ENCODE data around the gene IRS2. TPM values are rescaled to one million over a fixed set of nuclear protein-coding genes. Genes with fewer than 3 reads are reported as not detected.

Gene IRS2
- total RNA-seq, 2 experiments from 2014 or later: 0.63 to 2.7 TPM

GRCh38 chr13:109759609-109760008 is 26.8 kb downstream of the IRS2 start:
- DNase-seq (ENCODE audit: low spot score): no peak
- intact Hi-C loops (cut with micrococcal nuclease; ENCODE audit: unreplicated experiment): no loop called here
- BruUV-seq (replicated peaks): no TSS peak
- Histone ChIP-seq H2AFZ (ENCODE audit: low read length) (no peak overlapping the region), H3K9me2 (ENCODE audit: insufficient read depth, low read length) (no peaks in the 10 kb centered on the region), H3K27ac (ENCODE audit: low read depth, low read length, poor library complexity, severe bottlenecking) (no peak overlapping the region), H3K4me1 (ENCODE audit: insufficient read depth, low read length, poor library complexity, severe bottlenecking) (no peaks in the 10 kb centered on the region), H3K9me3 (ENCODE audit: low read length) (no peaks in the 10 kb centered on the region), H3K36me3 (ENCODE audit: insufficient read depth, low read length) (no peaks in the 10 kb centered on the region), H3K4me3 (ENCODE audit: low read depth, low read length, poor library complexity, severe bottlenecking) (no peak overlapping the region), H3K4me2 (ENCODE audit: low read length) (no peak overlapping the region), H4K20me1 (ENCODE audit: insufficient read depth, low read length) (no peaks in the 10 kb centered on the region), H3K79me2 (ENCODE audit: insufficient read depth, low read depth, low read length) (no peaks in the 10 kb centered on the region)
- CTCF ChIA-PET (ENCODE audit: unreplicated experiment): no interaction called here
- POLR2A ChIA-PET: no interaction called here
- TF ChIP-seq EZH2phosphoT487 (IDR thresholded peaks at IDR 0.05; ENCODE audit: borderline replicate concordance, low read depth, low read length) (no peak), CTCF (conservative IDR thresholded peaks at IDR 0.05; ENCODE audit: low read length) (no peak)

GRCh38 chr13:109758937-109759480 is 27.4 kb downstream of the IRS2 start:
- no peak overlapping the region for H3K4me3 ChIP-seq (ENCODE audit: low read depth, low read length, poor library complexity, severe bottlenecking)
- H4K20me1 ChIP-seq (ENCODE audit: insufficient read depth, low read length): no peaks in the 10 kb centered on the region
- H3K27ac ChIP-seq (ENCODE audit: low read depth, low read length, poor library complexity, severe bottlenecking): no peak overlapping the region
- H3K9me2 ChIP-seq (ENCODE audit: insufficient read depth, low read length): no peaks in the 10 kb centered on the region
- CTCF ChIA-PET (ENCODE audit: unreplicated experiment): no interaction called here
- no peaks in the 10 kb centered on the region for H3K36me3 ChIP-seq (ENCODE audit: insufficient read depth, low read length)
- POLR2A ChIA-PET: no interaction called here
- H3K4me1 ChIP-seq (ENCODE audit: insufficient read depth, low read length, poor library complexity, severe bottlenecking): no peaks in the 10 kb centered on the region
- no peak overlapping the region for H2AFZ ChIP-seq (ENCODE audit: low read length)
- H3K79me2 ChIP-seq (ENCODE audit: insufficient read depth, low read depth, low read length): no peaks in the 10 kb centered on the region
- intact Hi-C loops (cut with micrococcal nuclease; ENCODE audit: unreplicated experiment): no loop called here
- BruUV-seq (replicated peaks): no TSS peak
- DNase-seq (ENCODE audit: low spot score): no peak
- no peaks in the 10 kb centered on the region for H3K9me3 ChIP-seq (ENCODE audit: low read length)
- no peak overlapping the region for H3K4me2 ChIP-seq (ENCODE audit: low read length)
- no peak for TF ChIP-seq CTCF (conservative IDR thresholded peaks at IDR 0.05; ENCODE audit: low read length)
- no peak for TF ChIP-seq EZH2phosphoT487 (IDR thresholded peaks at IDR 0.05; ENCODE audit: borderline replicate concordance, low read depth, low read length)

- ChIA-PET POLR2A (no interaction called here), CTCF (ENCODE audit: unreplicated experiment) (no interaction called here)
- no TSS peak for BruUV-seq (replicated peaks)
- Histone ChIP-seq H3K36me3 (ENCODE audit: insufficient read depth, low read length) (no peaks in the 10 kb centered on the region), H3K9me2 (ENCODE audit: insufficient read depth, low read length) (no peaks in the 10 kb centered on the region), H3K4me3 (ENCODE audit: low read depth, low read length, poor library complexity, severe bottlenecking) (no peak overlapping the region), H3K79me2 (ENCODE audit: insufficient read depth, low read depth, low read length) (no peaks in the 10 kb centered on the region), H2AFZ (ENCODE audit: low read length) (no peak overlapping the region), H4K20me1 (ENCODE audit: insufficient read depth, low read length) (no peaks in the 10 kb centered on the region), H3K27ac (ENCODE audit: low read depth, low read length, poor library complexity, severe bottlenecking) (no peak overlapping the region), H3K4me1 (ENCODE audit: insufficient read depth, low read length, poor library complexity, severe bottlenecking) (no peaks in the 10 kb centered on the region), H3K4me2 (ENCODE audit: low read length) (no peak overlapping the region), H3K9me3 (ENCODE audit: low read length) (no peaks in the 10 kb centered on the region)
- intact Hi-C loops (cut with micrococcal nuclease; ENCODE audit: unreplicated experiment): no loop called here
- no peak for DNase-seq (ENCODE audit: low spot score)
- TF ChIP-seq CTCF (conservative IDR thresholded peaks at IDR 0.05; ENCODE audit: low read length) (no peak), EZH2phosphoT487 (IDR thresholded peaks at IDR 0.05; ENCODE audit: borderline replicate concordance, low read depth, low read length) (no peak)
These were observed 29.6 kb downstream of the IRS2 start for GRCh38 chr13:109756778-109757177.

Measured in OCI-LY7 (cell line).